Measurements from ENCODE around the gene SKI.
"Not testable (repeated sequence)": the region's sequence is repeated elsewhere in the genome, so short reads cannot be mapped to it uniquely, and the experiment has no call there.

Gene SKI

GRCh38 chr1:2260470-2260869 is 32.4 kb downstream of the SKI start:
- DNase-seq (ENCODE audit: low read depth), result not testable (repeated sequence)

DNA sequence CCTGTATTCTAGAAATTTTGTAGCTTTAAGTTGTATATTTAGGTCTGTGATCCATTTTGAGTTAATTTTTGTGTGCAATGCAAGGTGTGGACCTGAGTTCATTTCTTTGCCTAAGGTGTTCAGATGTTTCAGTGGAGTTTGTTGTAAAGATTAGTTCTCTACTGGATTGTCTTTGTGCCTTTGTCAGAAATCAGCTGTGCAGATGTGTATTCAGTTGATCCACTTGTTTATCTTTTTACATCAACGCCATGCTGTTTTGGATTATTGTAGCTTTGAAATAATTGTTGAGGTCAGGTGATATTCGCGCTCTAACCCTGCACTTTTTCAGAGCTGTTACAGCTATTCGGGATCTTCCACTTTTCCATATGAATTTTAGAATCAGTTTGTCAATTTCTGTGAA is 32.8 kb downstream of the SKI start:
- DNase-seq (ENCODE audit: low read depth), result no peak

DNA sequence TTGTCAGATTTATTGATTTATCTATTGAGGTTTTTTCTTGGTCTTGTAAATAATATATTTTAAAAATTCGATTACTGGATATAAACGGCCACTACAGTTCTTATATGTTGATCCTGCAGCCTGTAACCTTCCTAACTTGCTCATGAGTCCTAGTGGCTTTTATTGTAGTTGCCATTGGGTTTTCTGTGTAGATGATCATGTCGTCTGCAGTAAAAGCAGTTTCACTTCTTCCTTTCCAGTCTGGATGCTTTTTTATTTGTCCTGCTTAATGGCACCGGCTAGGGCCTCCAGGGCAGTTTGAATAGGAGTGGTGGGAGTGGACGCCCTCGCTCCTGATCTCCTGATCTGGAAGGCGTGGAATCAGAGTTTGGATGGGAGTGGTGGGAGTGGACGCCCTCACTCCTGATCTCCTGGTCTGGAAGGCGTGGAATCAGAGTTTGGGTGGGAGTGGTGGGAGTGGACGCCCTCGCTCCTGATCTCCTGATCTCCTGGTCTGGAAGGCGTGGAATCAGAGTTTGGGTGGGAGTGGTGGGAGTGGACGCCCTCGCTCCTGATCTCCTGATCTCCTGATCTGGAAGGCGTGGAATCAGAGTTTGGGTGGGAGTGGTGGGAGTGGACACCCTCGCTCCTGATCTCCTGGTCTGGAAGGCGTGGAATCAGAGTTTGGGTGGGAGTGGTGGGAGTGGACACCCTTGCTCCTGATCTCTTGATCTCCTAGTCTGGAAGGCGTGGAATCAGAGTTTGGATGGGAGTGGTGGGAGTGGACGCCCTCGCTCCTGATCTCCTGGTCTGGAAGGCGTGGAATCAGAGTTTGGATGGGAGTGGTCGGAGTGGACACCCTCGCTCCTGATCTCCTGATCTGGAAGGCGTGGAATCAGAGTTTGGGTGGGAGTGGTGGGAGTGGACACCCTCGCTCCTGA is 33.6 kb downstream of the SKI start:
- DNase-seq (ENCODE audit: low read depth), result not testable (repeated sequence)

DNA sequence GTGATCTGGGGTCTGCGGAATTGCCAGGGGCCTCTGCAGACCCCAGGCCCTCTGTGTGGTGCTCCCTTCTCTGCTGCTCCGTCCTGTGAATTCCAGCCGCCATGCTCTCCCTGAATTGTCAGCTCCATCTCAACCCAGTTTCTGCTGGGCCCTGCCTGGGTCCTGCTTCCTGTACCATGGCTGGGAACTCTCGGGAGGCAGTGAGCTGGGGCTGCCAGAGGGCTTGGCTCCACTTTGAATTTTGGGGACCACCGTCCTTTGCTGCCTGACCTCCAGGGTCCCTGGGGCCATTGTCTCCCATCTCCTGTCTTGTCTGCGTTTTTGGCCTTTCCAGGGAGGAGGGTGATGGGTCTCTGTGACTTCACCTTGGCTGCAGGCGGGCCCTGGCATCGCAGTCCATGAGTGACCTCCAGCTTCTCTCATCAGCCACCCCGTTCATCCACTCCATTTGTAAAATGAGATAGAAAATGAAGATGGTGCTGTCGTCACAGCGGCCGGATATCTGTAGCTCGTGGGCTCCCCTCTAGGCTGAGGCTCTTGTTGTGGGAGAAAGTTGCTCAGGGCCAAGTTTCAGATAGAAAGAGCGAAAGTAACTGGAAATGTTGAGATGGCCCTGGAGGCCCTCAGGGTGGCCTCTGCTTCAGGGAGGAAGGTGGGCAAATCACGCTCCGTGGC is 38.3 kb downstream of the SKI start:
- DNase-seq (ENCODE audit: low read depth), result no peak

DNA sequence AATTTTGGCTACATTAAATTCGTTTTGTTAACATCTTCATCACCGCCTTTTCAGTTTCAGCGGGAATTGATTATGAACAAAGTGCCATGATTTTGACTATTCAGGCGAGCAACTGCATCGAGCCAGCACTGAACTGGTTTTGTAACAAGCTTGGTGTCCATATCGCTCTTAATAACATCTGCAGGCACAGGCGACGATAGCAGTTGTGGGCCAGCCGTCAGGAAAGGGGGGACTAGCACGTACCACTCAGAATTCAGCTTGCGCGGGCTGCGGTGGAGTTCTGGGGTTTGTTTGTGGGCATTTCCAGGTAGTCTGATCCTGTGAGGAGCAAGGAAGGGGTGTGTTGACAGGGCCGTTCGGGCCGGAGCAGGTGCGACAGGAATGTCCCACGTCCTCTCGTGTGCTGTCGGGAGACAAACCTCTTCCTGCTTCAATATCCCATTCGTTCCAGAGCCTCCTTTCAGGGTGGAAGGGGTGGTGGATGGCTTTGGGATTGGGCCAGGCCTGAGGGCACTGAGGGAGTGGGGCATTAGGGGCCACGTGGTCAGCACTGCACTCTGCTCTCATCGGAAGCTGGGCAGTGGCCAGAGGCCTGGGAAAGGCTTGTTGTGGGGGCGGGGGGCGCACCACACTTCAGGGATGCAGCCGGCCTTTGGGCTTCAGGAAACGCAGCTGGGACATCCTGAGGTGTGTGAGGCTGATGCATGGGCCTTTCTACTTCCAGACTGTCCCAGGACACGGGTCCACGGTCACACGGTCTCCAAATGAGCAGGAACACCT is 39.1 kb downstream of the SKI start:
- DNase-seq (ENCODE audit: low read depth), result no peak

DNA sequence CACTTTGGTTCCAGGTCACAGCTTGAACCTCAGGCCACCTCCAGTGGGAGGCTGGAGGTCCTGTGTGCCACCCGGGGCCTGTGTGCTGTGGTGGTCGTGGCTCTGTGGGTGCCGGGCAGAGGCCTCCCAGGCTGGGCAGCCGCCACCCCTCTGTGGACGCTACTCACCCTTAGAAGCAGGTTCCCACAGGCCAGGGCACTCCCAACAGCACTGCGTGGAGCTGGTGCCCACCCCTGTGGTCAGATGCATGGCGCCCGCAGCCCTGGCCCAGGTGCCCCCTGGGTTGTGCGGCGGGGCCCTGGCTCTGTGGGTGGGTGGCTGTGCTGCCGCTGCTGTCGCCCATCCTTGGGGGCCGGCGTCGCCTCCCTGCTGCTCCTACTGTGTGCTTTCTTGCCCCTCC is 39.7 kb downstream of the SKI start:
- DNase-seq (ENCODE audit: low read depth), result no peak

DNA sequence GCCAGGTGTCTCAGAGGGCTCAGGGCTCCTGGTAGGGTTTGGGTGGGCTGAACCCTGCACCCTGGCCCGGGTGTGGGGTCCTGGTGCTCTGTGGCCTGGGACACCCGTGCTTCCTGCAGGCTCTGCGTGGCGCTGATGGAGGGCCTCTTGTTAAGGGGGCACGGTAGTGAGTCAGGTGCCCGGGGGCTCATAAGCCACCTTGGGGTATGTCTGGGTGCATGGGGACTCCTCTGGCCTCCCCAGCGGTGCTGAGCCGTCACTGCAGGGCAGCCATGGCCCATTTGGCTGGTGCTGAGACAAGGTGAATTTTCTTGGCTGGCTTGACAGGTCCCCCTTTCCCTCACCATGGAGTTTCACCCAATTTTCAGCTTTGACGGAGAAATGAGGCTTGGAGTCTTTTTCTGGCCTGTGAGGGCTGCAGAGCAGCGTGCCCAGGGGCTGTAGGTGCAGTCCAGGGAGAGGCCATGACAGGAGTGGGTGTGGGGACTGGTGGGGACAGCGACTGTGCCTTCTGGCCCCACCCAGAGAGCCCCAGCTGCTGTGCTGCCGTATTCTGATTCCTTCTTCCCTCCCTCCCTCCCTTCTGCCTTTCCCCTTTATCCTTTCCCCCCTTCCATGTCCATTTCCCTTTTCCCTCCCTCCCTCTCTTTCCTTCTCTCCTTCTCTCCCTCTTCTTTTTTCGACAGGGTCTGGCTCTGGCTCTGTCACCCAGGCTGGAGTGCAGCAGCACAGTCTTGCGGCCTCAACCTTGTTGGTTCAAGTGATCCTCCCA is 40.4 kb downstream of the SKI start:
- DNase-seq (ENCODE audit: low read depth), result no peak

DNA sequence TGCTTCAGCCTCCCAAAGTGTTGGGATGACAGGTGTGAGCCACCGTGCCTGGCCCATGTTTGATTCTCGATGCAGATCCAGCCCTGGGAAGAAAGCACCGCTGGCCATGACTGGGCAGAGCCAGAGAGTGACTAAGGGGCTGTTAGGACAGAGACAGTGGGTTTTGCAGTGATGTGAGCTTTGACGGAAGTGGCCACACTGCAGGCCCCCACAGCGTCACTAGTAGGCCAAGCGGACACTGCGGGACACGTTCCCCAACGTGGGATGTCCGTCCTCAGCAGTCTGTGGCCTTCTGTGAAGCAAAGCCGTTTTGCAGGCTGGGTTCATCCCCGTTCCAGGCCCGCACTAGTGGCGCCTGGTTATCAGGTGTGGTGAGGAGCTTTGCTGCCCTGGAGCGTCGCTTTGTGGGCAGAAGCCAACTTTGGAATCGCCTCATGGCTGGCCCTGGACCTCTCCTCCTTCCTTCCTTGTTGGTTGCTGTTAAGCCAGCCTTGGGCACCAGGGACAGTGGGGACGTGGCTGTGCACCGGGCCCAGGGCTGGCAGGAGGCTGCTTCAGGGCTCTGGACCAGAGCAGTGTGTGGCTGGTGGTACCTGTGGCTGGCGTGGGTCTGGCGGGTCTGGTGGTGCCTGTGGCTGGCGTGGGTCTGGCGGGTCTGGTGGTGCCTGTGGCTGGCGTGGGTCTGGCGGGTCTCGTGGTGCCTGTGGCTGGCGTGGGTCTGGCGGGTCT is 41.2 kb downstream of the SKI start:
- DNase-seq (ENCODE audit: low read depth), result no peak

GRCh38 chr1:2269922-2270259 is 41.8 kb downstream of the SKI start:
- DNase-seq (ENCODE audit: low read depth), result no peak

GRCh38 chr1:2270260-2271100 is 42.4 kb downstream of the SKI start:
- no peak for DNase-seq (ENCODE audit: low read depth)

- no peak for DNase-seq (ENCODE audit: low read depth)
Measured at GRCh38 chr1:2271211-2271721, 43.1 kb downstream of the SKI start.

GRCh38 chr1:2271841-2272655 is 43.9 kb downstream of the SKI start:
- no peak for DNase-seq (ENCODE audit: low read depth)

DNA sequence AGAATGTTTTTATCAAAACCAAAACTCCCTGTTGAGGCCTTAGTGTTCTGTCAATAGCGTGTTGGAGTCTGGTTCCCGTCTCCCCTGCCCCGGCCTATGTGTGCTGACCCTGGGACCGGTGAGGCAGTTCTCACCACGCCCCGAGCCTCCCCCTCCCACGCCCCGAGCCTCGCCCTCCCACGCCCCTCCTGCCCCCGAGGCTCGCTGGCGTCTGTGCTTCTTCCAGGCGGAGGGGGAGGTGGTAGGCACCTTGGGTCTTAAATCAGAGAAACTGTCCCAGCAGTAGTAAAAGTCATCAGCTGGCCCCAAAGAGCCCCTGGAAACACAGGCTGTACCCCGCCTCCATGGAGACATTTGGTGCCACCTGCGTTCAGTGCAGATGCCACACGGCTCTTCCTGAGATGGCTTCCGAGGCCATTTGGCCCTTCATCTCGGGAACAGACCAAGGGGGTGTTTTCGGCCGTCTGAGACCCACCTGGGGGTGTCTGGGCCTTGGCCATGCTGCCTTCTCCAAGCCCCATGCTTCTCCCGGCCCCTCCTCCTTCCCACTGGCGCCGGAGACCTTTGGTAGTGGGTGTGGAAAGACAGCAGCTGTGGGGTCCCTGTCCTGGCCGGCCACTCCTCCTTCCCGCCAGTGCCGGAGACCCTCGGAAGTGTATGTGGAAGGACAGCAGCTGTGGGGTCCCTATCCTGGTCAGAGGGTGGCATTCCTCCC is 44.7 kb downstream of the SKI start:
- no peak for DNase-seq (ENCODE audit: low read depth)

GRCh38 chr1:2273401-2274090 is 45.4 kb downstream of the SKI start:
- DNase-seq (ENCODE audit: low read depth), result no peak

GRCh38 chr1:2274231-2274928 is 46.3 kb downstream of the SKI start:
- DNase-seq (ENCODE audit: low read depth), result no peak

DNA sequence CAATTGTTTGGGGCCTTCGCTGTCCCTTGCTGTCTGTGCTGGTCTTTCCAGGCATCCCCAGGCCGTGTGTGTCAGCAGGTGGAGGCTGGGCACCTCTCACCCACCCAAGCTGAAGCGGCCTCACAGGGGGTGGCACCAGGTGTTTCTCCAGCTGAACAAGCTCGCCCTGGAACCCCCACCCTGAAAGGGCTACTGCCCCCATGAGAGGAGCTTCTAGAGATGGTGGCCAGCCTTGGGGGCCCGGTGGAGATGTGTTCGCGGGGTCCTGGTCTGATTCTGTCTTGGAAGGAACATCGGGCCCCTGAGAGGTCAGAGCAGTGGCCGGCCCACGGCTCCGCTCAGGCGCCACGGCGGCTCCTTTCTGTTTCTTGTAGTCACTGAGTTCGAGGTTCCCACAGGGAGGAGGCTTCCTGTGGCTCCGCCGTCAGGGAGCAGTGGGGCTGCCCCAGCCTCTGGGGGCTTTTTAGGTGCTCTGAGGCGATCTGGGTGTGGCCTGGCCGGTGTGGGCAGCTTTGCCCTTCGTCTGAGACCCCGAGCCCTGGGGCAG is 46.9 kb downstream of the SKI start:
- no peak for DNase-seq (ENCODE audit: low read depth)

Measured in activated T-helper 9 cell treated with anti-CD3 and anti-CD28 coated beads, Interleukin-2, amount 50 U/mL, for 16 hours (primary cell).